ENCODE results near the gene AJUBA.

DNA sequence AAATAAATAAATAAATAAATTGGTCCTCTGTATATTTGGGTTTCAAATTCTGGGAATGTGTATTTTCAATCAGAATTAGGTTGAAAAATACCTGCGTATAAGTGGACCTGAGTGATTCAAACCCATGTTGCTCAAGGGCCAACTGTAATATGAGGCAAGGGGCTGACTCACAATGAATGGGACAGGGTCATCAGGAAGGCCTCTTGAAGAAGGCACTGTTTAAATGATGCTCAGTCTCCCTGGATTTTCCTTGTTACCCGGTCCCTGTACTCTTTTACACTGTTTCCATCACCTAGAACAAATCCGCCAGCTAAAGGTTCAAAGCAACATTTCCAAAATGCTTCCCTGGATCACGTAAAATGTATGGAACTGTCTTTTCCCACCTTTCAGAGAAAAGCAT lies 48.6 kb upstream of the AJUBA start:
- TF ChIP-seq, protein P1, sequence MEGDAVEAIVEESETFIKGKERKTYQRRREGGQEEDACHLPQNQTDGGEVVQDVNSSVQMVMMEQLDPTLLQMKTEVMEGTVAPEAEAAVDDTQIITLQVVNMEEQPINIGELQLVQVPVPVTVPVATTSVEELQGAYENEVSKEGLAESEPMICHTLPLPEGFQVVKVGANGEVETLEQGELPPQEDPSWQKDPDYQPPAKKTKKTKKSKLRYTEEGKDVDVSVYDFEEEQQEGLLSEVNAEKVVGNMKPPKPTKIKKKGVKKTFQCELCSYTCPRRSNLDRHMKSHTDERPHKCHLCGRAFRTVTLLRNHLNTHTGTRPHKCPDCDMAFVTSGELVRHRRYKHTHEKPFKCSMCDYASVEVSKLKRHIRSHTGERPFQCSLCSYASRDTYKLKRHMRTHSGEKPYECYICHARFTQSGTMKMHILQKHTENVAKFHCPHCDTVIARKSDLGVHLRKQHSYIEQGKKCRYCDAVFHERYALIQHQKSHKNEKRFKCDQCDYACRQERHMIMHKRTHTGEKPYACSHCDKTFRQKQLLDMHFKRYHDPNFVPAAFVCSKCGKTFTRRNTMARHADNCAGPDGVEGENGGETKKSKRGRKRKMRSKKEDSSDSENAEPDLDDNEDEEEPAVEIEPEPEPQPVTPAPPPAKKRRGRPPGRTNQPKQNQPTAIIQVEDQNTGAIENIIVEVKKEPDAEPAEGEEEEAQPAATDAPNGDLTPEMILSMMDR (conservative IDR thresholded peaks at IDR 0.05 in 1 of 2, IDR thresholded peaks at IDR 0.05 in 1 of 2; ENCODE audit: extremely low read depth in 1 of 2, insufficient read depth in 1 of 2, low read depth in 1 of 2, low read length in 2 of 2) = no peak
- TF ChIP-seq EZH2 (IDR thresholded peaks at IDR 0.05; ENCODE audit: borderline replicate concordance, low read length) = no peak
